ENCODE measurements around the gene MDM2. TPM values are rescaled to one million over a fixed set of nuclear protein-coding genes. Genes with fewer than 3 reads are reported as not detected.

Gene MDM2
- total and polyA plus RNA-seq, 2 of the 13 experiments (the other 11 are each of a cell fraction or from before 2014, with no cell fraction given) = 29.3 to 314 TPM

DNA sequence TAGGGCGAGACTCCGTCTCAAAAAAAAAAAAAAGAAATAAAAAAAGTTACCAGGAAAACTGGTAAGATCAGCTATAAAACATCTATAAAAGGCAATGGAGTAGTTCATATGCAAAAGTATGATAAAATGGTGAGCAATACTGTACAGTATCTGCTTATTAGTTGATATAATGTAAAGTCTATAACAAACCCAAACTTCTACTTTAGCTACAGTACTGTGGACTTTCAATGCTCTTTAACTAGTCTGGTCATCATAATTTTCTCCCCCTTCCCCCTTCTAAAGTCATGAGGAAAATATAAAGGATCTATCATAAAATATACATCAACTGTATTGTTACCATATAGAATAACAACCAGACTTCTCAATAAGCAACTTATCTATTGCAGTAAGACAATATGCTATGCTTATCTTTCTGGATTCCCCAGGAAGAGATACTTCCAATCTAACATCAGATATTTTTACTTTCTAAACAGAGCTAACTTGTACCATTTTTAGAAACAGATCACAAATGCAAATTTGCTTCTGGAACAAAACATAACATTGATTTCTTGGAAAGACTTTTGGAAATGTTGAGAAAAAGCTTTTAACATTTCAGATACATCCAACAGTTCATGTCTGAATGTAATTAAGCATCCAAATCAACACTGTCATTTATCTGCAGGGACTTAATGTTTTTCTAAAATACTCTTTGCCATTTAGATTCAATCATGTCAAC, 43.8 kb downstream of the MDM2 start:
- no peaks in the 10 kb centered on the region for H3K9me3 ChIP-seq (ENCODE audit: low read length)
- no peak overlapping the region for H3K27ac ChIP-seq (ENCODE audit: extremely low read length, insufficient read depth, low read length)
- intact Hi-C loops (cut with micrococcal nuclease; ENCODE audit: unreplicated experiment) = no loop called here
- in situ Hi-C loops (cut with HindIII; ENCODE audit: extremely low pct_ligation_motif_present, low pct_unique_long_range_greater_than_20kb) = no loop called here
- POLR2A ChIA-PET = no interaction called here
- no peak for ATAC-seq
- H3K4me1 ChIP-seq (ENCODE audit: insufficient read depth, low read length) = peaks cover 47% of the 10 kb centered on the region
- H3K36me3 ChIP-seq (replicated peaks in 1 of 2; ENCODE audit: control insufficient read depth in 1 of 2, insufficient read depth in 2 of 2, low read length in 2 of 2) = no peaks in the 10 kb centered on the region
- H3K27me3 ChIP-seq (ENCODE audit: control insufficient read depth in 1 of 2, insufficient read depth in 2 of 2, low read length in 2 of 2) = no peaks in the 10 kb centered on the region
- no peak for DNase-seq (ENCODE audit: low spot score)
- no peaks in the 10 kb centered on the region for H3K79me2 ChIP-seq (ENCODE audit: insufficient read depth, low read length)
- TF ChIP-seq, protein P1, sequence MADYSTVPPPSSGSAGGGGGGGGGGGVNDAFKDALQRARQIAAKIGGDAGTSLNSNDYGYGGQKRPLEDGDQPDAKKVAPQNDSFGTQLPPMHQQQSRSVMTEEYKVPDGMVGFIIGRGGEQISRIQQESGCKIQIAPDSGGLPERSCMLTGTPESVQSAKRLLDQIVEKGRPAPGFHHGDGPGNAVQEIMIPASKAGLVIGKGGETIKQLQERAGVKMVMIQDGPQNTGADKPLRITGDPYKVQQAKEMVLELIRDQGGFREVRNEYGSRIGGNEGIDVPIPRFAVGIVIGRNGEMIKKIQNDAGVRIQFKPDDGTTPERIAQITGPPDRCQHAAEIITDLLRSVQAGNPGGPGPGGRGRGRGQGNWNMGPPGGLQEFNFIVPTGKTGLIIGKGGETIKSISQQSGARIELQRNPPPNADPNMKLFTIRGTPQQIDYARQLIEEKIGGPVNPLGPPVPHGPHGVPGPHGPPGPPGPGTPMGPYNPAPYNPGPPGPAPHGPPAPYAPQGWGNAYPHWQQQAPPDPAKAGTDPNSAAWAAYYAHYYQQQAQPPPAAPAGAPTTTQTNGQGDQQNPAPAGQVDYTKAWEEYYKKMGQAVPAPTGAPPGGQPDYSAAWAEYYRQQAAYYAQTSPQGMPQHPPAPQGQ (CRISPR knock-in tag; IDR thresholded peaks at IDR 0.05; ENCODE audit: borderline replicate concordance) = no peak
- no peak for TF ChIP-seq MIXL1 (CRISPR knock-in tag; IDR thresholded peaks at IDR 0.05)
- no peaks in the 10 kb centered on the region for H4K20me1 ChIP-seq (ENCODE audit: insufficient read depth, low read length)
- CTCF ChIA-PET (ENCODE audit: low intra/inter-chr PET ratio, low total read pairs) = no interaction called here
- H3K4me3 ChIP-seq (replicated peaks in 1 of 3; ENCODE audit: insufficient read depth in 1 of 3, low read depth in 2 of 3, low read length in 3 of 3) = no peak overlapping the region
- H2AFZ ChIP-seq (ENCODE audit: low read length) = no peak overlapping the region
- no peak overlapping the region for H3K9ac ChIP-seq (ENCODE audit: insufficient read depth, low read depth, low read length)
- H3K4me2 ChIP-seq (ENCODE audit: low read depth, low read length) = no peak overlapping the region
- FAIRE-seq = no peak
- BruUV-seq (replicated peaks) = no TSS peak
- 92% methylated on average over 2 of the region's 2 CpGs for WGBS (ENCODE audit: low lambda C conversion rate)

DNA sequence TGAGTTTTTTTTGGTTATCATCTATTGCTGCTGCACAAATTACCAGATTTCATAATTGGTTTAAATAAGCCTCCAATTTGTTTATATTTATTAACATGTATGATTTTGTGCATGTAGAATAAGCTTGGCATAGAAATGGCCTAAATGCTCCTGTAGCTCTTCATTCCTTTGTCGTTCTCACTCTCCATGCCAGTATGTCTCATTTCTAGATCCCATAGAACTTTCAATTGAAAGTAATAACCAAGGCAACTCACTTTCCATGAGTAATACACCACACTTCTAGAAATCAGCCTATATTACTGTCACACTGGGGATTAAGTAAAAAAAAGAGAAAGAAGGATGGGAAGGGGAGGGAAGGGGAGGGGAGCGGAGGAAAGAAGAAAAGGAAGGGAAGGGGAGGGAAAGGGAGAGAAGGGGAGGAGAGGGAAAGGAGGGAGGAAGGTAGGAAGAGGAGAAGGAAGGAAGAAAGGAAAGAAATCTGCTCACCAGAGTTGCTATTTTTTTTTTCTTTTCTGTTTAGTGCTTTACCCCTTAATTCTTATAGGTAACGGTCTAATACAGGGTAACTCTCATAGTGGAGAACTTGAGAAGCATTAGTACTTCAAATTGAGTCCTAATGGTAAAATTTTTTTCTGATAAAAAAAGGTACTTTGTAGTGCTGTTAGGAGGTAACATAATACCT, 45.6 kb downstream of the MDM2 start:
- DNase-seq (ENCODE audit: low spot score) (no peak), FAIRE-seq (no peak), ATAC-seq (no peak)
- ChIA-PET POLR2A (no interaction called here), CTCF (ENCODE audit: low intra/inter-chr PET ratio, low total read pairs) (no interaction called here)
- no peaks in the 10 kb centered on the region for H3K27me3 ChIP-seq (ENCODE audit: control insufficient read depth in 1 of 2, insufficient read depth in 2 of 2, low read length in 2 of 2)
- no peaks in the 10 kb centered on the region for H3K36me3 ChIP-seq (replicated peaks in 1 of 2; ENCODE audit: control insufficient read depth in 1 of 2, insufficient read depth in 2 of 2, low read length in 2 of 2)
- TF ChIP-seq PCBP2 (optimal IDR thresholded peaks at IDR 0.05; ENCODE audit: low read depth, low read length, poor library complexity, severe bottlenecking) (peak; percentile 58), HNRNPK (IDR thresholded peaks at IDR 0.05; ENCODE audit: low read depth, low read length, poor library complexity, severe bottlenecking) (peak; percentile 84), EED (CRISPR knock-in tag; IDR thresholded peaks at IDR 0.05) (no peak), ZFP82 (CRISPR knock-in tag; IDR thresholded peaks at IDR 0.05; ENCODE audit: borderline replicate concordance) (no peak)
- TF ChIP-seq, protein P2, sequence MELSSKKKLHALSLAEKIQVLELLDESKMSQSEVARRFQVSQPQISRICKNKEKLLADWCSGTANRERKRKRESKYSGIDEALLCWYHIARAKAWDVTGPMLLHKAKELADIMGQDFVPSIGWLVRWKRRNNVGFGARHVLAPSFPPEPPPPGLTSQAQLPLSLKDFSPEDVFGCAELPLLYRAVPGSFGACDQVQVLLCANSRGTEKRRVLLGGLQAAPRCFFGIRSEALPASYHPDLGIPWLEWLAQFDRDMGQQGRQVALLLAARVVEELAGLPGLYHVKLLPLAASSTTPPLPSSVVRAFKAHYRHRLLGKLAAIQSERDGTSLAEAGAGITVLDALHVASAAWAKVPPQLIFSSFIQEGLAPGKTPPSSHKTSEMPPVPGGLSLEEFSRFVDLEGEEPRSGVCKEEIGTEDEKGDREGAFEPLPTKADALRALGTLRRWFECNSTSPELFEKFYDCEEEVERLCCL (CRISPR knock-in tag; IDR thresholded peaks at IDR 0.05; ENCODE audit: borderline replicate concordance) = no peak
- TF ChIP-seq, protein P3, sequence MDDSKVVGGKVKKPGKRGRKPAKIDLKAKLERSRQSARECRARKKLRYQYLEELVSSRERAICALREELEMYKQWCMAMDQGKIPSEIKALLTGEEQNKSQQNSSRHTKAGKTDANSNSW (CRISPR knock-in tag; IDR thresholded peaks at IDR 0.05; ENCODE audit: borderline replicate concordance) = no peak
- H3K9me3 ChIP-seq (ENCODE audit: low read length) = no peaks in the 10 kb centered on the region
- no peak overlapping the region for H2AFZ ChIP-seq (ENCODE audit: low read length)
- intact Hi-C loops (cut with micrococcal nuclease; ENCODE audit: unreplicated experiment) (no loop called here), in situ Hi-C loops (cut with HindIII; ENCODE audit: extremely low pct_ligation_motif_present, low pct_unique_long_range_greater_than_20kb) (no loop called here)
- no peak overlapping the region for H3K4me3 ChIP-seq (replicated peaks in 1 of 3; ENCODE audit: insufficient read depth in 1 of 3, low read depth in 2 of 3, low read length in 3 of 3)
- no TSS peak for BruUV-seq (replicated peaks)
- peaks cover 31% of the 10 kb centered on the region for H3K4me1 ChIP-seq (ENCODE audit: insufficient read depth, low read length)
- H3K27ac ChIP-seq (ENCODE audit: extremely low read length, insufficient read depth, low read length) = no peak overlapping the region
- no peaks in the 10 kb centered on the region for H3K79me2 ChIP-seq (ENCODE audit: insufficient read depth, low read length)
- no peak overlapping the region for H3K4me2 ChIP-seq (ENCODE audit: low read depth, low read length)
- 90% methylated on average over 3 of the region's 3 CpGs for WGBS (ENCODE audit: low lambda C conversion rate)
- no peak overlapping the region for H3K9ac ChIP-seq (ENCODE audit: insufficient read depth, low read depth, low read length)
- H4K20me1 ChIP-seq (ENCODE audit: insufficient read depth, low read length) = no peaks in the 10 kb centered on the region

Measured in HepG2 (cell line).